Right renal pelvis (tissue), 4 donors: Measurements from ENCODE around the gene TMEM38A. TPM values are rescaled to one million over a fixed set of nuclear protein-coding genes. Genes with fewer than 3 reads are reported as not detected.
"Not testable (repeated sequence)": the region's sequence is repeated elsewhere in the genome, so short reads cannot be mapped to it uniquely, and the experiment has no call there.

Experiments
- DNase-seq, 4 donors: peaks; one replicate each; pipeline ENCODE4 v3.0.0-alpha.2; 2013; ENCODE audit warnings: low read depth in 4 of 4, low spot score in 3 of 4, missing footprints in 1 of 4
- polyA plus RNA-seq, 4 donors: library from polyadenylated mRNA; unstranded; fragments of 120-200 nt; gene quantifications; one replicate each; pipeline ENCODE4 v1.2.1, GENCODE V29; 2013; ENCODE audit not compliant: insufficient read length in 4 of 4

The TMEM38A gene
- polyA plus RNA-seq, 4 donors: 7.6 to 8.7 (median 7.9) TPM

- DNase-seq: not testable (repeated sequence)
These were observed 12.9 kb downstream of the TMEM38A start for GRCh38 chr19:16673839-16674238.

GRCh38 chr19:16676101-16676798, 15.3 kb downstream of the TMEM38A start:
- no peak for DNase-seq

GRCh38 chr19:16677055-16677454, 16.1 kb downstream of the TMEM38A start:
- DNase-seq: no peak

- DNase-seq: no peak
These were observed 17.6 kb downstream of the TMEM38A start for GRCh38 chr19:16678498-16678897.

GRCh38 chr19:16679811-16680210, 18.9 kb downstream of the TMEM38A start:
- no peak for DNase-seq

- DNase-seq: no peak
These were observed 21.6 kb downstream of the TMEM38A start for GRCh38 chr19:16682539-16682938.

GRCh38 chr19:16684216-16684615, 23.3 kb downstream of the TMEM38A start:
- DNase-seq: no peak

- DNase-seq: no peak
These were observed 27.1 kb downstream of the TMEM38A start for GRCh38 chr19:16688084-16688483.

GRCh38 chr19:16698914-16699313, 38.0 kb downstream of the TMEM38A start:
- no peak for DNase-seq

GRCh38 chr19:16702123-16702522, 41.2 kb downstream of the TMEM38A start:
- no peak for DNase-seq

- DNase-seq: no peak
These were observed 42.7 kb downstream of the TMEM38A start for GRCh38 chr19:16703677-16704076.

GRCh38 chr19:16710870-16711269, 49.9 kb downstream of the TMEM38A start:
- not testable (repeated sequence) for DNase-seq

GRCh38 chr19:16712295-16712694, 51.4 kb downstream of the TMEM38A start:
- DNase-seq: not testable (repeated sequence)

- DNase-seq: peak in 2 of 4 donors; percentile 23 to 35
These were observed 53.9 kb downstream of the TMEM38A start for GRCh38 chr19:16714702-16715287.

GRCh38 chr19:16715611-16716010, 54.7 kb downstream of the TMEM38A start:
- DNase-seq: no peak

- DNase-seq: no peak
These were observed 60.1 kb downstream of the TMEM38A start for GRCh38 chr19:16721051-16721450.

- DNase-seq: no peak
These were observed 61.7 kb downstream of the TMEM38A start for GRCh38 chr19:16722591-16722990.

GRCh38 chr19:16726916-16727315, 66.0 kb downstream of the TMEM38A start:
- no peak for DNase-seq

GRCh38 chr19:16735650-16736266, 74.8 kb downstream of the TMEM38A start:
- not testable (repeated sequence) for DNase-seq

GRCh38 chr19:16736709-16737108, 75.8 kb downstream of the TMEM38A start:
- no peak for DNase-seq

GRCh38 chr19:16737911-16738310, 77.0 kb downstream of the TMEM38A start:
- DNase-seq: no peak

- DNase-seq: no peak
These were observed 78.6 kb downstream of the TMEM38A start for GRCh38 chr19:16739546-16739945.
